ENCODE measurements around the gene NDUFA8. TPM values are rescaled to one million over a fixed set of nuclear protein-coding genes. Genes with fewer than 3 reads are reported as not detected.

Gene NDUFA8
- total RNA-seq, 1 experiment from 2014 or later = 70.7 TPM

- Mint-ChIP-seq H3K4me1 (peaks cover 9% of the 10 kb centered on the region; the same call in 1 of the 2 replicates), H3K4me3 (no peak overlapping the region), H3K36me3 (peaks cover 38% of the 10 kb centered on the region), H3K27ac (no peak overlapping the region), H3K9me3 (no peaks in the 10 kb centered on the region), H3K27me3 (ENCODE audit: low read depth) (no peaks in the 10 kb centered on the region)
- no peak for DNase-seq (ENCODE audit: low spot score)
- ATAC-seq = no peak
- TF ChIP-seq CREM (CRISPR knock-in tag; IDR thresholded peaks at IDR 0.05) (no peak), ESRRA (CRISPR knock-in tag; IDR thresholded peaks at IDR 0.05; ENCODE audit: borderline replicate concordance) (no peak), NFE2L1 (CRISPR knock-in tag; IDR thresholded peaks at IDR 0.05) (no peak)
- CTCF ChIA-PET = interaction anchor here (0.7 to 2.8 kb wide), 4 partner anchors 16 to 205 kb away, joined by 3 to 9 read pairs (median 8); no protein-coding TSS in a partner anchor
- POLR2A ChIA-PET = interaction anchor here (0.7 kb wide), 1 partner anchor 95 kb away, joined by 7 read pairs; no protein-coding TSS in a partner anchor
Observed at GRCh38 chr9:122151267-122151828, 8.2 kb downstream of the NDUFA8 start.

DNA sequence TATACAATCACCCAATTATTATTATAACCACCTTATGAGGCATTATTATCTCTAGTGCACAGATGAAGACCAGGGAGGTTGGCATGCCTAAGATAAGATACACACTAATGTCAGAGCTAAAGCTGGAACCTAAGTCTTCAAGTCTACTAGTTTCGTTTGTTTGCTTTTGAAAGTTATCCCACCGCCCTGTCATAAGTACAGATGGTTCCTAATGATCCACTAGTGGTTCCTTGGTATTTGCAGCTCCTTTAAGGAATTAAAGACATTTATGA is 14.1 kb downstream of the NDUFA8 start:
- ATAC-seq (no peak), DNase-seq (ENCODE audit: low spot score) (no peak)
- H3K27ac Mint-ChIP-seq = no peak overlapping the region
- peaks cover 44% of the 10 kb centered on the region for H3K36me3 Mint-ChIP-seq
- no peaks in the 10 kb centered on the region for H3K9me3 Mint-ChIP-seq
- ChIA-PET CTCF (interaction anchor here (0.7 to 3.9 kb wide), 9 partner anchors 8 to 211 kb away, joined by 3 to 60 read pairs (median 12); no protein-coding TSS in a partner anchor), POLR2A (no interaction called here)
- H3K4me3 Mint-ChIP-seq = no peak overlapping the region
- TF ChIP-seq ZNF232 (CRISPR knock-in tag; IDR thresholded peaks at IDR 0.05) (no peak), ZNF416 (CRISPR knock-in tag; IDR thresholded peaks at IDR 0.05) (no peak), NFATC4 (CRISPR knock-in tag; IDR thresholded peaks at IDR 0.05) (no peak), MXD4 (CRISPR knock-in tag; IDR thresholded peaks at IDR 0.05; ENCODE audit: borderline replicate concordance) (no peak), NR1H2 (CRISPR knock-in tag; IDR thresholded peaks at IDR 0.05) (no peak), TP53 (CRISPR knock-in tag; IDR thresholded peaks at IDR 0.05) (no peak)
- TF ChIP-seq, protein P1, sequence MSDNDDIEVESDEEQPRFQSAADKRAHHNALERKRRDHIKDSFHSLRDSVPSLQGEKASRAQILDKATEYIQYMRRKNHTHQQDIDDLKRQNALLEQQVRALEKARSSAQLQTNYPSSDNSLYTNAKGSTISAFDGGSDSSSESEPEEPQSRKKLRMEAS (CRISPR knock-in tag; IDR thresholded peaks at IDR 0.05) = no peak
- TF ChIP-seq, protein P2, sequence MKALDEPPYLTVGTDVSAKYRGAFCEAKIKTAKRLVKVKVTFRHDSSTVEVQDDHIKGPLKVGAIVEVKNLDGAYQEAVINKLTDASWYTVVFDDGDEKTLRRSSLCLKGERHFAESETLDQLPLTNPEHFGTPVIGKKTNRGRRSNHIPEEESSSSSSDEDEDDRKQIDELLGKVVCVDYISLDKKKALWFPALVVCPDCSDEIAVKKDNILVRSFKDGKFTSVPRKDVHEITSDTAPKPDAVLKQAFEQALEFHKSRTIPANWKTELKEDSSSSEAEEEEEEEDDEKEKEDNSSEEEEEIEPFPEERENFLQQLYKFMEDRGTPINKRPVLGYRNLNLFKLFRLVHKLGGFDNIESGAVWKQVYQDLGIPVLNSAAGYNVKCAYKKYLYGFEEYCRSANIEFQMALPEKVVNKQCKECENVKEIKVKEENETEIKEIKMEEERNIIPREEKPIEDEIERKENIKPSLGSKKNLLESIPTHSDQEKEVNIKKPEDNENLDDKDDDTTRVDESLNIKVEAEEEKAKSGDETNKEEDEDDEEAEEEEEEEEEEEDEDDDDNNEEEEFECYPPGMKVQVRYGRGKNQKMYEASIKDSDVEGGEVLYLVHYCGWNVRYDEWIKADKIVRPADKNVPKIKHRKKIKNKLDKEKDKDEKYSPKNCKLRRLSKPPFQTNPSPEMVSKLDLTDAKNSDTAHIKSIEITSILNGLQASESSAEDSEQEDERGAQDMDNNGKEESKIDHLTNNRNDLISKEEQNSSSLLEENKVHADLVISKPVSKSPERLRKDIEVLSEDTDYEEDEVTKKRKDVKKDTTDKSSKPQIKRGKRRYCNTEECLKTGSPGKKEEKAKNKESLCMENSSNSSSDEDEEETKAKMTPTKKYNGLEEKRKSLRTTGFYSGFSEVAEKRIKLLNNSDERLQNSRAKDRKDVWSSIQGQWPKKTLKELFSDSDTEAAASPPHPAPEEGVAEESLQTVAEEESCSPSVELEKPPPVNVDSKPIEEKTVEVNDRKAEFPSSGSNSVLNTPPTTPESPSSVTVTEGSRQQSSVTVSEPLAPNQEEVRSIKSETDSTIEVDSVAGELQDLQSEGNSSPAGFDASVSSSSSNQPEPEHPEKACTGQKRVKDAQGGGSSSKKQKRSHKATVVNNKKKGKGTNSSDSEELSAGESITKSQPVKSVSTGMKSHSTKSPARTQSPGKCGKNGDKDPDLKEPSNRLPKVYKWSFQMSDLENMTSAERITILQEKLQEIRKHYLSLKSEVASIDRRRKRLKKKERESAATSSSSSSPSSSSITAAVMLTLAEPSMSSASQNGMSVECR (CRISPR knock-in tag; IDR thresholded peaks at IDR 0.05; ENCODE audit: borderline replicate concordance) = no peak
- no peaks in the 10 kb centered on the region for H3K4me1 Mint-ChIP-seq
- H3K27me3 Mint-ChIP-seq (ENCODE audit: low read depth) = no peaks in the 10 kb centered on the region

DNA sequence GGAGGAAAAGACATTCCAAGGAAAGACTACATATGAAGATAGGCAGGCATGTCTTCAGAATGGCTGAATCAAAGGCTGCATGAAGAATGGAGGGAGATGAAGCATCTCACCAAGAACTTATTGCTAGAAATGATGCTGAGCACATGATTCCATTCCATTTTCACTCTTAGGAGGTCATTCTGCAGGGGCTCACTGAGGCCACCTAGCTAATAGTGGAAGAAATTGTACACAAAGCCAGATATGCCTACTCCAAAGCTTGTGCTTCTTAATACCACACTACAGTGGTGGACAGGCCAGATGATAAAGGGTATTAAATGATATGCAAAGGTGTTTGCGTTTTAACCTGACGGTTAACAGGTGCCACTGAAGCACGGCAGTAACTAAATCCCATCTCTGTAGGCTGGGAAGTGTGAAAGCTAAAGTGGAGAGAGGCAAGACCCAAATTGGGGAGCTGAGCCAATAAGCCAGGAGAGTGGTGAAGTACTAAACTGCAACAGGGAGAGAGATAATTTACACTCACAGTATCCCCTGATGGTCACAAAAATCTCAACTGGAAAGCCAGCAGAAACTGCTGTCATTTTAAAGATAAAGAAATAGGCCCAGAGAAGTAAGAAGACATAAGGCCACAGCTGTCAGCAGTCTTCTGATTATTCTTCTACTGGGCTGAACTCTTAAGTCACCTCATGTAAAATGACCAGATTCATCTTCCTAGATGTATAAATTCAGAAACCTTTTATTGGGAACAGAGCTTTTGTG is 14.6 kb downstream of the NDUFA8 start:
- no peak overlapping the region for H3K27ac Mint-ChIP-seq
- ChIA-PET POLR2A (no interaction called here), CTCF (interaction anchor here (0.6 to 3.9 kb wide), 15 partner anchors 8 to 212 kb away, joined by 3 to 60 read pairs (median 4); no protein-coding TSS in a partner anchor)
- no peak overlapping the region for H3K4me3 Mint-ChIP-seq
- ATAC-seq (no peak; the same call in 1 of the 2 replicates), DNase-seq (ENCODE audit: low spot score) (no peak)
- H3K27me3 Mint-ChIP-seq (ENCODE audit: low read depth) = no peaks in the 10 kb centered on the region
- TF ChIP-seq ZNF219 (CRISPR knock-in tag; IDR thresholded peaks at IDR 0.05; ENCODE audit: borderline replicate concordance) (no peak), AR (CRISPR knock-in tag; IDR thresholded peaks at IDR 0.05) (no peak), NR3C1 (CRISPR knock-in tag; conservative IDR thresholded peaks at IDR 0.05; ENCODE audit: low read depth) (no peak), ZNF416 (CRISPR knock-in tag; IDR thresholded peaks at IDR 0.05) (no peak)
- TF ChIP-seq, protein P3, sequence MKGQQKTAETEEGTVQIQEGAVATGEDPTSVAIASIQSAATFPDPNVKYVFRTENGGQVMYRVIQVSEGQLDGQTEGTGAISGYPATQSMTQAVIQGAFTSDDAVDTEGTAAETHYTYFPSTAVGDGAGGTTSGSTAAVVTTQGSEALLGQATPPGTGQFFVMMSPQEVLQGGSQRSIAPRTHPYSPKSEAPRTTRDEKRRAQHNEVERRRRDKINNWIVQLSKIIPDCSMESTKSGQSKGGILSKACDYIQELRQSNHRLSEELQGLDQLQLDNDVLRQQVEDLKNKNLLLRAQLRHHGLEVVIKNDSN (CRISPR knock-in tag; IDR thresholded peaks at IDR 0.05) = no peak
- peaks cover 40% of the 10 kb centered on the region for H3K36me3 Mint-ChIP-seq
- no peaks in the 10 kb centered on the region for H3K4me1 Mint-ChIP-seq
- no peaks in the 10 kb centered on the region for H3K9me3 Mint-ChIP-seq

All from WTC11 (cell line).